Cardiac fibroblast (primary cell): ENCODE data around the gene SIAH2.

Experiments
- DNase-seq, 2 donors: peaks; one replicate each; pipeline versions ENCODE4 v3.0.0 to v3.0.0-alpha.2; 2010; ENCODE audit warnings: low read depth in 2 of 2
- H3K4me3 ChIP-seq, 2 donors: replicated peaks in 1 of 2; 1 replicate in 1 of 2; 2 replicates in 1 of 2; pipeline ENCODE4 v1.5.1; 2011; ENCODE audit warnings: low read depth in 2 of 2, low read length in 2 of 2, mild to moderate bottlenecking in 2 of 2, moderate library complexity in 1 of 2
- CTCF ChIP-seq: IDR thresholded peaks from one replicate; pipeline ENCODE4 v1.5.1; 2011; ENCODE audit warnings: low read depth, mild to moderate bottlenecking, low read length, inconsistent platforms

SIAH2 gene

GRCh38 chr3:150727653-150728502 lies 35.1 kb downstream of the SIAH2 start:
- DNase-seq: no peak
- H3K4me3 ChIP-seq: no peak overlapping the region
- TF ChIP-seq CTCF: no peak

- no peak for DNase-seq
- TF ChIP-seq CTCF: no peak
- no peak overlapping the region for H3K4me3 ChIP-seq
Measured at GRCh38 chr3:150725548-150725947, 37.4 kb downstream of the SIAH2 start.

- H3K4me3 ChIP-seq: no peak overlapping the region
- DNase-seq: no peak
- no peak for TF ChIP-seq CTCF
Measured at GRCh38 chr3:150723946-150724345, 39.0 kb downstream of the SIAH2 start.

GRCh38 chr3:150722267-150722666 lies 40.7 kb downstream of the SIAH2 start:
- no peak overlapping the region for H3K4me3 ChIP-seq
- no peak for DNase-seq
- TF ChIP-seq CTCF: no peak

DNA sequence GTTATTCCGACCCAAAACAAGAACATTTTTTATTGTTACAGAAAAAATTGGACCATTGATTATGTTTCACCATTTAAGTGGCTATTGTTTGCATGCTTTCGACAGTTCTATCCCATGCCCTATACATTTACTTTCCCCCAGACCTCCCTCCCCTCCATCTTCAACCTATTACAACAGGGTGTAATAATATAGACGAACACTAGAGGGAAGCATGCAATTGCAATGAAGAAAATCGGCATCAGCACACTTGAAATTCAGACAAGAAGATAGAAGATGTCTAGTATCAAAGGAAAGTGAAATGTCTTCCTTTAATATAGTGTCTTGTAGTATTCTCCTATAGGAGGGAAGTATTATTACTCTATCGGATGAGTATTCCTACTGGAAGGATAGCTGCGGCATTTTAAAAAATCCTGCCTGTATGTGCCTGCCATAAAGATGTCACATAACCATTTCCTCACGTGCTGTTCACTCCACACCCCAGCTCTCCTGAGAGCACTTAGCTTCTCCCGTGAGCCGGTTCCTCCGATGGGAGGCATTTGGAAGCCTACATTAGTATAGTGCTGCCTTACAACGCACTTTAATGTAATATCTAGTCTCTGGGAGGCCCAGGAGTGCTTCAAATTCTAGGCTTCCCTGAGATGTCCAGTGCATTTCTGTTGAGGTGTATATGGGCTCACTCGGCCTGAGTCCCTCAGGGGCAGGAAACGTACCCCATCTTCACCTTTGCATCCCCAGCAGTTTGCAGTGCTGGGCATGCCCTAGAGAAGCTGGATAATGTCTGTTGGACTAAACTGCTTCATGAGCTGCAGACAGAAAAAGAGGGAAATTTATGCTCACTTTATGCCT lies 41.5 kb downstream of the SIAH2 start:
- DNase-seq: peak; percentile 77 to 78
- H3K4me3 ChIP-seq: no peak overlapping the region
- TF ChIP-seq CTCF: peak; percentile 71

- no peak overlapping the region for H3K4me3 ChIP-seq
- no peak for DNase-seq
- no peak for TF ChIP-seq CTCF
Measured at GRCh38 chr3:150720444-150720843, 42.5 kb downstream of the SIAH2 start.
